Cardiac septum (tissue), 1 donor: Measurements from ENCODE around the gene FBXO4. TPM values are rescaled to one million over a fixed set of nuclear protein-coding genes. Genes with fewer than 3 reads are reported as not detected.
"Not testable (repeated sequence)": the region's sequence is repeated elsewhere in the genome, so short reads cannot be mapped to it uniquely, and the experiment has no call there.

ENCODE experiments used
- DNase-seq: peaks from one replicate; pipeline ENCODE4 v3.0.0-alpha.2; 2020; ENCODE audit warnings: low spot score
- intact Hi-C: fragments of 100-400 bp; cut with DNase I; formaldehyde crosslinking; loops from one replicate; pipeline ENCODE4 v1.14.0; 2022
- total RNA-seq: library from RNA; stranded (reverse); fragmentation: NEBNext Ultra II Directional; extraction: Animal tissue kit (Norgen Biotek cat#: 25700); gene quantifications from one replicate; pipeline ENCODE4 v1.2.1, GENCODE V29; 2021
- donor health status: DM: no; HTN: no; CAD: no.

Gene FBXO4
- total RNA-seq, 1 donor from 2014 or later: 5.1 TPM

- DNase-seq: no peak
- intact Hi-C loops: no loop called here
Observed at GRCh38 chr5:41973087-41973486, 48.0 kb downstream of the FBXO4 start.

GRCh38 chr5:41973887-41974286 lies 48.8 kb downstream of the FBXO4 start:
- DNase-seq: no peak
- intact Hi-C loops: no loop called here

DNA sequence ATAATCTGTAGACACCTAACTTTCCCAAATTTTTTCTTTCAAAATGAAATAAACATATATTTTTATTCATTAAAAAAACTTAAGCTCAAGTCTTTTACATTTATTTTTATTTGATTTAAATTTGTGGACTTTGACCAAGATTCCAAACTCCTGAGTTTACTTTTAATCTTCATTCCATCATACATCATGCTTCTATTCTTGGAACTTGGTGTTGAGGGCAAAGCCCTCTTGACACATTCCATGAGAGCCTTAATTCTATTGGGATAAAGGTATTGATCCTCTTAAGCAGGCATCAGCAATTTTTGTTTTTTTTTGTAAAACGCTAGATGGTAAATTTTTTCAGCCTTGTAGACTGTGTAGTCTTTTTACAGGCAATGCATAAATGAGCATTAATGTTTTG lies 53.6 kb downstream of the FBXO4 start:
- no peak for DNase-seq
- intact Hi-C loops: no loop called here

- intact Hi-C loops: no loop called here
- DNase-seq: no peak
Observed at GRCh38 chr5:41980396-41980795, 55.3 kb downstream of the FBXO4 start.

DNA sequence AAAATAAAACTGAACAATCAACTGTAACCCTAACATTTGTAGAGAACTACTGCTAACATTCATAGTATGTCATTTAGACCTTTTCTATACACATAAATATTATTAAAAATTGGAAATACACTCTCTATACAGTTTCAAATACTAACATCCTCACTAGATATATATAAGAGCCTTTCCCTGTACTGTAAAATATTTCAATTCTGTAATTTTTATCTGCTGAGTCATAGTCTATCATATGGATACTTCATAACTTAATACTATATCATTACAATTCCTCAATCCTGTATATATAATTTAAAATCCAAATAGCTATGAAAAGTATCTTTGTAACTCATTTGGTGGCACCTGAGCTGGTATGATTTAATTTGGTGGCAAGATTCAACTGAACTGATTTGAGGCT lies 55.8 kb downstream of the FBXO4 start:
- intact Hi-C loops: no loop called here
- no peak for DNase-seq

DNA sequence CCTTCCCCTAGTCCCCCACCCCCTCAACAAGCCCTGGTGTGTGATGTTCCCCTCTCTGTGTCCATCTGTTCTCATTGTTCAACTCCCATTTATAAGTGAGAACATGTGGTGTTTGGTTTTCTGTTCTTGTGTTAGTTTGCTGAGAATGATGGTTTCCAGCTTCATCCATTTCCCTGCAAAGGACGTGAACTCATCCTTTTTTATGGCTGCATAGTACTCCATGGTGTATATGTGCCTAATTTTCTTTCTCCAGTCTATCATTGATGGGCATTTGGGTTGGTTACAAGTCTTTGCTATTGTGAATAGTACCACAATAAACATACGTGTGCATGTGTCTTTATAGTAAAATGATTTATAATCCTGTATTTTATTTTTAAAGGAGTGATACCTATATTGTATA lies 57.8 kb downstream of the FBXO4 start:
- DNase-seq, intact Hi-C loops: not testable (repeated sequence)

DNA sequence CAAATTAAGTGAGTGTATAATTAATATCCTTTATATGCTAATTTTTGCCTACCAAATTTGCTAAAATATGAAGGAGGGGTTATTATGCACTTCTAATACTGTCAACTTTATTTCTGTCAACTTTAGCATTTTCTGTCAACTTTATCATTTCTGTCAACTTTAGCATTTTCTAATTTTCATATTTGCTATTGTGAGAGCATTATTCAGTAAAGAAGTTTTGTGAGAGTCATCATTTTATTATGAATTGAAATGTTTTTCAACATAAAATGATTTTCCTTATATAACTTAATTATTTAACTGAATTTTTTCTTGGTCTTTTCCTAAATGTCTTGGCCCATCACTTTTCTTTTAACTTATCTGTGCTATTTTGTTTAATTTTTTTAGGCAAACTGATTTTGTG lies 58.2 kb downstream of the FBXO4 start:
- DNase-seq: no peak
- intact Hi-C loops: no loop called here

- no peak for DNase-seq
- intact Hi-C loops: no loop called here
Observed at GRCh38 chr5:41985945-41986695, 61.0 kb downstream of the FBXO4 start.

Other genes with a start within 250 kb of the FBXO4 start
- gene OXCT1, start 54.9 kb upstream of the FBXO4 start, total RNA-seq: 269 TPM
- 15.3 TPM for gene RIMOC1, start 20.9 kb upstream of the FBXO4 start, total RNA-seq